ENCODE measurements around the gene LINS1. TPM values are rescaled to one million over a fixed set of nuclear protein-coding genes. Genes with fewer than 3 reads are reported as not detected.

Gene LINS1, protein sequence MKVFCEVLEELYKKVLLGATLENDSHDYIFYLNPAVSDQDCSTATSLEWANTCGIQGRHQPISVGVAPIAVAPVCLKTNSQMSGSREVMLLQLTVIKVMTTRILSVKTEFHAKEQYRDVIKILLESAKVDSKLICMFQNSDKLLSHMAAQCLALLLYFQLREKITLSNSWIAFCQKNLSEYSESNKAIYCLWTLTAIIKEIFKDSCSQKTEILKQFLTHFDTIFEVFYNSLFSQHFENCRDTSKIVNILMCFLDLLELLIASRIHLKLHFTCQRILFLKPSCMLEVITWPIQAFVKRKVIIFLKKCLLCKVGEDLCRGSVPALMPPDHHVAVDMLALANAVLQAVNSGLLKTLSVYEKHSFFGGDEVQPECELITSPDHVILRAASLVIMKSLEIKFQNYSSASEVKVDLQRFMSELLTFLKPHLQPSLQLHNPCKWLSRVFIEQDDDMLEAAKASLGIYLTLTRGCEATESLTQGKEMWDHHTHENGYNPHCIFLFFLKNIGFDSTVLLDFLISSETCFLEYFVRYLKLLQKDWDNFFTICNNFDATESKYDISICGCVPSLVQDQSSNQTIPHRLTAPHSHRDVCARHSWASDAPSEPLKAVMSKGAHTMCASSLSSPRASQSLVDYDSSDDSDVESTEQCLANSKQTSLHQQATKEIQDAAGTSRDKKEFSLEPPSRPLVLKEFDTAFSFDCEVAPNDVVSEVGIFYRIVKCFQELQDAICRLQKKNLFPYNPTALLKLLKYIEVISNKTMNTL
- polyA plus RNA-seq (ENCODE audit: insufficient read length in 4 of 4): 10 to 100 TPM; 17.3 to 29.8 (median 22.7) TPM

DNA sequence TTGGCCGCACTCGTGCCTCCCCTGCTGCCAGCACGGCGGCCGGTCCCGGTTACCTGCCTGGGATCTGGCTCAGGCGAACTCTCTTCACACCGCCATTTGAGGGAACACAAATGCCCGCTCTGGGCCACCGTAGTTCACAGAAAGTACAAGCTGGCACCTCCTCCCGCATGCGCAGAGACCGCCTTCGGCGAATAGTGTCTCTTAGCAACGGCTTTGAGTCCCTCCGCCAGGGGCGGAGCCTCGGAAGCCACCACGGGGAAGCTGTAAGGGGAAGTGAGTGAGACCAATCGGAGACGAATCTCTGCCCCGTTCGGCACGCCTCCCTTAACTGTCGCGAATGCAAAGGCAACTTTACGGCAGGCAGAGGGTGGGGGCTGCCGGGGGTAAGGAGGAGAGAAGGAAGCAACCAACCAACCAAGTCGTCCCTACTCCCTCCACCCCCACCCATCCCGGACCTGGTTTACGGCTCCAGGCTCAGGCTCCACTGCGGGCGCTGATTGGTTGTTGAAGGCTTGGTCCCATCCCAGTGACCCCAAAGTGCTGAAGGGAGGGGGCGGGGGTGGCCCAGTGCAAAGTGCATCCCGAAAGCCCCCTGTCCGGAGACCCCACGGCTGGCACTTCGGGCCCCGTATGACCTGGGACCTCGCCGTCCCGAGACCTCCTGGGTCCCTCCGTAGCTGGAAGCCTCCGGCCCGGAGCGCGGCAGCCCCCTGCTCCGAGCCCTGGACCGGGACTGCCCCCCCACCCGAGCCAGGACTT lies at the start of gene LINS1, which contains the start of gene ASB7:
TSS of gene LINS1 (minus strand) at position 121 of the 759 bp plus-strand sequence. CDS start 21,342 bp downstream, outside the sequence.
TSS of gene ASB7 (plus strand) at position 526 of the 759 bp plus-strand sequence. CDS start 9,628 bp downstream, outside the sequence.
- DNase-seq (ENCODE audit: low read depth in 4 of 4, low spot score in 3 of 4): peak; percentile 100

DNA sequence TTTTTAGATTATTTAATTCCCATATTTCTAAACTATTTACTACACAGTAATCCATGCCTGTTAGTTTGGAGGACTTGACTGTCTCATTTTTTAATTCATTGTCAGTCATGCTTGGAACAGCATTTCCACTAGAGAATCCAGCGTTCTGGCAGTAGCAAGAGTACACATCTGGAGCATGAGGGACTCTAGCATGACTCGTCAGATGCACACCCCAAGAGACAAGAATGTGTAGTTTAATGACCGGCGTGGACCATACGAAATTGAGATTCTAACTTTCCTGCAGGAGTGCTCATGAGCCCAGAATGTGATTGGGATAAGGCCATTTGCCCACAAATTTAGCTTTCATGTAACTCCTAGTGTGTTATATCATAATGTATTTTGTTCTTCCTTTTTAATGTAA lies 49.3 kb upstream of the LINS1 start:
- no peak for DNase-seq (ENCODE audit: low read depth in 4 of 4, low spot score in 3 of 4)

DNA sequence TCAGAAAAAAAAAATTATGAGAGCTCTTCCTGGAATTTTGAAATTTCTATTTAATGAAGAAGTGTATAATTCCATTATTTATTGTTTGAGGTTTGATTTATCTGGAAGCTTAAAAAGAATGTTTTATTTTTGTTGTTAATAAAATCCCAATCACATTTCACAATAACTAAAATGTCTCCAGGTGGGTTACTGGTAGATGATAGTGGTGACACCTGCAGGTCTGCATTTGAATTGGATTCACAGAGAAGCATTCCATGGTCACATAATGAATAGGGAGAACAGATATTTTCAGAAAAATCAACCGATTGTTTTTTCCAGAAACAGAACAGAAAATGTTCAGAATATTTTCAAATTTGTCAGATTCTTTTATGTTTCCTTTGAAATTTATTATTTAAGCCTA lies 48.7 kb upstream of the LINS1 start:
- DNase-seq (ENCODE audit: low read depth in 4 of 4, low spot score in 3 of 4): no peak

DNA sequence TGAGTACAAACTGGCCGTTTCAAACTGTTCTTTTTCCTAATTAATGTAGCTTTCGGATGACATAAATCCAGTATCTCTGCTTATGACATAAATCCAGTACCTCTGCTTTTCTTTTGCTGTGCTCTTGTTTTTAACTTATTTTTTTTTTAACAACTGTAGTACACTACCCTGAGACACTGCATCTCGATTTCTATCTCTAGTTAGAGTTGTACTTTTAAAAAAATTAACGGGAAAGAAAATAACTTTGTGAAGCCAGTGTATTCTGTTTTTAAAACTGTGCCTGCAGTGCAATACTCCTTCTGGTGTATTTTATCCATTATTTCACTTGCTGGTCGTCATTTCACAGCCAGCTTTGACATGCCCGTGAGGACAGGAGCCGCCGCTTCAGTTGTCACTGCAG lies 47.0 kb upstream of the LINS1 start:
- no peak for DNase-seq (ENCODE audit: low read depth in 4 of 4, low spot score in 3 of 4)

DNA sequence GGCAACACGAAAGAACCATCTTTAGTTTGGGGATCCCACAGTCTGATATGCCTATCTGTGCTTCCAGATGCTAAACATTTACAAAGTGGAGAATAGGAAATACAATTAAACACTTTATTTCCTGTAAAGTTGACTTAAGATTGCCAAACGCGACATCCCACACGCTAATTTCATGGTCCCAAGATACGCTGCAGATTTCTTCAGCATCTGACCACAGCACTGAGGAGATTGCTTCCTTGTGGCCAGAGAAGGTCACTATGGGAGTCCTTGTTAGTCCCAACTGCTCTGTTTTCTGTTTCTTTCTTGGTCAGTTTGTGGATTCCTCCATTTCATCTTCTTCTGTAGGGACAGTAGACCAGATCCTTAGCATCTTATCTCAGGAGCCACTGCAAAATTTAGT lies 43.7 kb upstream of the LINS1 start:
- no peak for DNase-seq (ENCODE audit: low read depth in 4 of 4, low spot score in 3 of 4)

DNA sequence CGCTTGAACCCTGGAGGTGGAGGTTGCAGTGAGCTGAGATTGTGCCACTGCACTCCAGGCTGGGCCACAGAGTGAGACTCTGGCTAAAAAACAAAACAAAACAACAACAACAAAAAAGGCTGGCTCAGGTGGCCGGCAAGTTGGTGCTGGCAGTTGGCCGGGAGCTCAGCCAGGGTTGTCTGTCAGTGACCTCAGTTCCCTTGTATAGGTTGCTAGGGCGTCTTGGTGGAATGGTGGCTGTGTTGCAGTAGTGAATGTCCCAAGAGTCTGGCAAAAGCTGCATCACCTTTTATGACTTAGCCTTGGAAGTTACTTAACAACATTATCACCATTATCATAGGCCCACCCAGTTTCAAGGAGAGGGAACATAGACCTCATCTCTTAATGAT lies 41.0 kb upstream of the LINS1 start:
- DNase-seq (ENCODE audit: low read depth in 4 of 4, low spot score in 3 of 4): no peak

DNA sequence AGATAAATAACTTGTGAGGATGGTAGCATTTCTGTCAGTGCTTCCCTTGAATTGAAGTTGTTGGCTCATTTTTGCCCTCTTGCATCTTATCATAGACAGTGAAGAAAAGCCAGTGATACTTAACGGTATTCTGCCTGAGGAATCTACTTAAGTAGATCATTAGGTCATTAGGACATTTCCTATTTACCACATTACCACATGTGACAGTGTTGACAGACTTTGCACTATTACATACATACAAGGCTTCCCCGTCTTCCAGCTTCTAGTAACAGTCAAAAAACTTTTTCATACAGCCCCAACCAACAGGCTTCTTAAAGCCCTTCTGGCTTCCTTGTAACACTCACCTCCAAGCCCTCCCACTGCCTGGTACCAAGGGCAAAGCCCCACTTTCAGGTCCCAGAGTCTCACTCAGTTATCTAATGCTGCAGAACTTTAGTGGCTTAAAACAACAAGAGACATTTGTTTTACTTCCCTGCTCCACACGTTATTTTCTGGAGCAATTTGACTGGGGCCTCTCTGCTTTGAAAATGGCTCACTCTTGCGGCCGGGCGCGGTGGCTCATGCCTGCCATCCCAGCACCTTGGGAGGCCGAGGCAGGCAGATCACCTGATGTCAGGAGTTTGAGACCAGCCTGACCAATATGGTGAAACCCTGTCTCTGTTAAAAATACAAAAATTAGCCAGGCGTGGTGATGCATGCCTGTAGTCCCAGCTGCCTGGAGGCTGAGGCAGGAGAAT lies 40.4 kb upstream of the LINS1 start:
- no peak for DNase-seq (ENCODE audit: low read depth in 4 of 4, low spot score in 3 of 4)

DNA sequence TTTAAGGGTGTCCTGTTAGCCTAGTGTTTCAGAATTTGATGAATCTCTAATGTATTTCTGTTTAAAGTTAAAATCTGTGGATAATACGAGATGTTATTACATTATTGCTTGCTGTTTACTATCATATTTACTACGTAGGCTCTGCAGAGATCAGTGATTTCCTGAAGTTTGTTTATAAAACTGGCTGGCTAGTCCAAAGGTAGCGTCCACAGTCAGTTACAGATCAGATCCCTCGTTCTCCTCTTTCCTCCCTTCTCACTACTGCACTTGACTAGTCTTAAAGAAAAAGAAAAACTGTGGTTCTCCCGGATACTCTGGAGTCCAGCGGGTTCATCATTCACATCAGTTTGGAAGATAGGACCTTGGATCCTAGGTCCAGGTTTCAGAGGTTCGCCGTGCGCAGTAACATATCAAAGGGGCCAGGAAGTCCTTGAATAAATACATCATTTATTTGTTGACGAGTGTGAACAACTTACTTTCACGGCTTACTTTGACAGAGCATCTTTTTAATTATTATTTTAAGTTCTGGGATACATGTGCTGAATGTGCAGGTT lies 36.3 kb upstream of the LINS1 start:
- no peak for DNase-seq (ENCODE audit: low read depth in 4 of 4, low spot score in 3 of 4)

DNA sequence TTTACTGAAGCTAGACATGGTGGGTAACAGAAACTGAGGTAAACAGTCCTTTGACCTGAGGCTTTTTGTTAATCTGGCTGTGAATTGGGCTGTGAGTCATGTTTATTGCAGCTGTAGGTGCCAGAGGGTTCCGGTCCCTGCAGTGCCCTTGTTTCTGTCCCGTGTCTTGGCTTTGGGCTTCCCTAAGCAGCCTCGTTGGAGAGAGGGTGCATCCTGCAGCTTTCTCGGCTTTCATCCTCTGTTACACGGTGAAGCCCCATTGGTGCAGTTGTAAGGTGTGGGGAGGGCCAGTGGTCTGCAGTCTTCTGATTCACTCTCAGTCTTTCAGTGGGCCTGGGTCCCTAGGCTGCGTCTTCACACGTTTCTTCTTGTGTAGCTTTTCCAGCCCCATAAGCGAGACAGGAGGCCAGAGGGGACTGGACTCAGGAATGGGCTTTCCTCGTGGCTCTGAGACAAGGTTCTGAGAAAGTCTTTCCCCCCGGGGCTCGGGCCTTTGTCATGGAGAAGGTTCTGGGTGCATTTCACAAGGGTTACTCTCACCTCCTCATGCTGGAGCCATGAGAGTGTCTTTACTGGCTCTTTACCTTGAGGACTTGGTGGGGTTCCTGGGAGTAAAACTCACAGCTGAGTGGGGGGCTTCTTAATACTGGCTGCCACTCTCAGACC lies 33.6 kb upstream of the LINS1 start:
- no peak for DNase-seq (ENCODE audit: low read depth in 4 of 4, low spot score in 3 of 4)

DNA sequence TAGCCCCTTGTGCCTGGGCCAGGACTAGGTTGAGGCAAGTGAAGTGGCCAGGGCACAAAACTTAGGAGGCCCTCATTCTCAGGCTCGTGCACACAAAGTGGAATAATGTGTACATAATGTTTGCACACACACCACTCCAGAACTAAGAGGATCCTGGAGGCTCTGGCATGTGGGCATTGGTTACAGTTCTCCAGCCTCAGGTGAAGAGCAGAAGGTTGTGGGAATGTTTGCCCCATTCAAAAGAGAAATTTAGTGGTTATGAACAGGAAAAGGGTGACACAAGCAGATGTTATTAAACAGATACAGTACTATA lies 31.7 kb upstream of the LINS1 start:
- DNase-seq (ENCODE audit: low read depth in 4 of 4, low spot score in 3 of 4): no peak

DNA sequence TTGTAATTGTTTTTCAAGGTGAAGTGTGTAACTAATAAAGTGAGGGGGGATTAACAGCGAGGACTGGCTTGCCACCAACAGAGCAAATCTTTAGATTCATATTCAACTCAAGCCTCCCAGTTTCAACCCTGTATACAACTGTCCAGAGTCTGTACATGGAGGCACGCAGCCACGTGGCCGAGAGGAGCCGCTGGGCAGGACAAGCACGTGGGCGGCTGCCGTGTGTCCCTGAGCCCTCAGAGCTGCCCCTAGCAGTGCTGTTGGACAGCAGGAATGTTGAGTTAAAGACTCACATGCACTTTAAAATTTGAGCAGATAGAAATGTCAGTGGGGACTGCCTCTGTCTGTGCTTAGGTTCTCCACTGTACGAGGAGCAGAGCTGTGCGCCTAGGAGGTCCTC lies 29.8 kb upstream of the LINS1 start:
- DNase-seq (ENCODE audit: low read depth in 4 of 4, low spot score in 3 of 4): no peak

DNA sequence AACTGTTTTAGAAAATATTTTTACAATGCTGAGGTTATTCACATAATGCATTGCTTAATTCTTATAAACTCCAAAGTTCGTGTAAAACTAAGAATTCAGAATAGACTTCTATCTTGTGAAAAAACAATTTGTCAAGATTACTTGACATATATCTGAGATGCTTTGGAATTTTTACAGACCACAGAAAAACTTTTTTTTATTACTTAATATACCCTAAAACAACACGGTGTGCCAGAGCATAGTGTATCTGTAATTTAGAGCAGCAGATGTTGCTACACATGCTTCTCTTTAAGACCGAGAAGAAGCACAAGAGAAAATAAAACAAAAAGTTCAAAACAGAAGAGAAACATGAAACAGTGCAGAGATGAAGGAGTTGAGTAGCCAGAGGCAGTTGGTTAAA lies 26.8 kb upstream of the LINS1 start:
- no peak for DNase-seq (ENCODE audit: low read depth in 4 of 4, low spot score in 3 of 4)

DNA sequence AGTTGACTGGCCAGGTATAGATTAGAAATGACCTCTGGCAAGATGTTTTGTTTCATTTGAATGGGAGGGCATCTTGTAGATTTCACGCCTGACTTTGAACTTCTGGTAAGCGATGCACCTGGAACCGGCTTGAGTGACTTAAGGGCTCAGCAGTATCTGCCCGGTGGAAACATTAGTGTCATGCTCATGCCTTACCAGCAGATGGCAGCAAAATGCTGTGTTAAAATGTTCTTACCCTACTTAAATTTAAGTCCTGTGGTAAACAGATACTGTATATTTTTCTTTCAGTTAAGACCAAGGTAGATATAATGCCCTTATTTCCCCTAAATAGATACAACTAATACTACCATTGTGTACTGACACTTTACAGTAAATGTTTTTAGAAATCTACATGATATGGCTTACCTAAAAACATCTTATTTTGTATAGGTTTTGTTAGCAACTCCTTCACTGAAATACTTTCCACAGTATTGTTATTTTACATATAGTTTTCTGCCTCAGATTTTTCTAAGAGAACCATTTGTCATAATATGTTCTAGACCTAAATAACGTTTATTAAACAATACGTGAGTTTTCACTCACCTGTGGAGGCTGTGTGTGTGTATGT lies 25.9 kb upstream of the LINS1 start:
- peak; percentile 50 to 72 (median 56) for DNase-seq (ENCODE audit: low read depth in 4 of 4, low spot score in 3 of 4)

DNA sequence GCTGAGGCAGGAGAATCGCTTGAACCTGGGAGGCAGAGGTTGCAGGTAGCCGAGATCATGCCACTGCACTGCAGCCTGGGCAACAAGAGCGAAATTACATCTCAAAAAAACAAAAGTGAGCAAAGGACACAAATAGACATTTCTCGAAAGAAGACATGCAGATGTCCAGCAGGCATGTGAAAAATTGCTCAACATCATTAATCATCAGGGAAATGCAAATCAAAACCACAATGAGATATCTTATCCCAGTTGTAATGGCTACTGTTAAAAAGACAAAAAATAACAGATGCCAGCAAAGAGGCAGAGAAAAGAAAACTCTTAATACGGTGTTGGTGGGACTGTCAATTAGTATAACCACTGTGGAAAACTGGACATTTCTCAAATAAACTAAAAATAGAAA lies 21.3 kb upstream of the LINS1 start:
- no peak for DNase-seq (ENCODE audit: low read depth in 4 of 4, low spot score in 3 of 4)

DNA sequence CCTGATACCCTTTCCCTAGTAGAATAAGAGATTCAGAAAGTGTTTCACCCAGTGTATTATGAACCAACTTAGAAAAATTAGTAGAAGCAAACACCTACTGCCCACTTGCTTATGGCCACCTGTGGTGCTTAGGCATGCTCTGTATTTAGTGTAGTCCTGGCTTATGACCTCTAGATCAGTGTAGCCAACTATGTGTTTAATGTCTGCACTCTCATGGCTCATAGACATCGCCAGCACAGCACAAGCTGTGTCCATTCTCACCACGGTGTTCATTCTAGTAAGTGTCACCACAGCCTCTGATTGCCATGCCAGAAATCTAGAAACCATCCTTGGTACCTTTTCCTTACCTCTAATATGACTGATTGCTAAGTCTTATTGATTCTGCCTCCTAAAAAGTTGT lies 14.7 kb upstream of the LINS1 start:
- DNase-seq (ENCODE audit: low read depth in 4 of 4, low spot score in 3 of 4): no peak

DNA sequence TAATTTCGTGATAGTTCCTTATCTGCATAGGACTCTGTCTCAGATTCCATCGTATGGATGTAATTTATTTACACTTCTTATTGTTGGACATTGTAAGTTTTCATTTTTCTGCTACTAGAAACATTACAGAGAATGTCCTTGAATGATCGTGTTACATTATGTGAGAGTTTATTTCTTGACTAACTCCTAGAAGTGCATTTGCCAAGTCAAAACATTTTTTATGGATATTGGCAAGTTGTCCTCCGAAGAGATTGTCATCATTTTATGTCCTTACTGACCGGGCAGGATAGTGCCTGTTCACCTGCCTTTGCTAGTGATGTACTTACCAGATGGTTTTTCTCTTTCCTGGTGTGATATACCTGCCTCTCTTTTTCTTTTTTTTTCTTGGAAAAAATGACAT lies 13.8 kb upstream of the LINS1 start:
- no peak for DNase-seq (ENCODE audit: low read depth in 4 of 4, low spot score in 3 of 4)

DNA sequence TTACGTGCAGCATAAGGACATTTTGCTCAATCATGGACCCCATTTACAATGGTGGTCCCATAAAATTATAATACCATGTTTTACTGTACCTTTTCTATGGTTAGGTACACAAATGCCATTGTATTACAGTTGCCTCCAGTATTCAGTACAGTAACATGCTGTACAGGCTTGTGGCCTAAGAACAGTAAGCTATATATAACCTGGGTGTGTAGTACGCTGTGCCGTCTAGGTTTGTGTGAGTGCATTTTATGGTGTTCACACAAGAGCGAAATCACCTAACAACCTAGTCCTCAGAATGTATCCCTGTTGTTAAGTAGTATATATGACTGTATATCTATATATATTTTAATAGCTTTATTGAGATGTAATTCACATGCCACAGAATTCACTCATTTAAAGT lies 12.9 kb upstream of the LINS1 start:
- no peak for DNase-seq (ENCODE audit: low read depth in 4 of 4, low spot score in 3 of 4)

DNA sequence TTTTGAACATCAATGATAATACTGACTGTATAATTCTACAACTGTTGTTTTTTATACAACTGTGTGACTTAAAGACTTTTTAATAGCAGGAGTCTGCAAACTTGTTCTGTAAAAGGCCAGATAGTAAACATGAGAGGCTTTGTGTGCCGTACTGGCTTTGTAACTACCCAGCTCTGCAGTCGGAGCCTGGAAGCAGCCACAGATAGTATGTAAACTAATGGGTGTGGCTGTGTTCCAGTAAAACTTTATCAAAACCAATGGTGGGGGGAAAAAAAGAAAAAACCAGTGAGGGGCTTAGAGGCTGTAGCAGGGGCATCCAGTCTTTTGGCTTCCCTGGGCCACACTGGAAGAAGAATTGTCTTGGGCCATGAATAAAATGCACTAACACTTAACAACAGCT lies 12.4 kb upstream of the LINS1 start:
- DNase-seq (ENCODE audit: low read depth in 4 of 4, low spot score in 3 of 4): no peak

DNA sequence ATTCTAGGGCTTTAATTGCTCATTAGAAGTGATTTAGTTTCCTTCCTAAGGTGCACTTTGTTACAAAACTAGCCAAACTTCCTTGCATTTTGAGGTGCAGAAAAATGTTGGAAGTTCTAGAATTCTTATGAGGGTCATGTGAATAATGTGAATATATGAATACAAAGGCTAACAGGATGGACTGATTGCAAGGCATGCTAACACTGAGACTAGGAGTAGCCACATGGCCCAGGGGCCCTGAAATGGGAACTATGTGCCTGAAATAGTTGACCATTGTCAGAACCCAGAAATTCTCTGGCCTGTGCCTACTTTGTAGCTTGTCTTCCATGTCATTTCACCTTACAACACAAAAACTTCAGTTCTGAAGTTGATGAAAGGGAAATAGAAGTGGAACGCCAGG lies 11.2 kb upstream of the LINS1 start:
- no peak for DNase-seq (ENCODE audit: low read depth in 4 of 4, low spot score in 3 of 4)
